ENCODE results near the gene COA1.

- TF ChIP-seq CTCF (optimal IDR thresholded peaks at IDR 0.05 in 1 of 3, IDR thresholded peaks at IDR 0.05 in 1 of 3, conservative IDR thresholded peaks at IDR 0.05 in 1 of 3; ENCODE audit: extremely low read depth in 1 of 3, insufficient read depth in 2 of 3, low read length in 3 of 3) (no peak), EZH2 (IDR thresholded peaks at IDR 0.05; ENCODE audit: low read length) (no peak)
Observed at GRCh38 chr7:43647673-43648472, 81.5 kb downstream of the COA1 start.
